Keratinocyte (primary cell): ENCODE results near the gene UNC5A. TPM values are rescaled to one million over a fixed set of nuclear protein-coding genes. Genes with fewer than 3 reads are reported as not detected.

Experiments
- DNase-seq: peaks from one replicate; pipeline ENCODE4 v3.0.0-alpha.2; 2011; ENCODE audit warnings: low read depth, missing footprints, low spot score
- FAIRE-seq: peaks from 2 replicates; lab custom pipeline; 2011; peaks lifted over from hg19 to GRCh38; lab: Jason Lieb, UNC
- H2AFZ ChIP-seq: 2 replicates; pipeline ENCODE4 v1.6.0; 2012; ENCODE audit warnings: low read length, control low read depth, inconsistent platforms; ENCODE audit not compliant: control insufficient read depth
- H3K27ac ChIP-seq: 2 replicates; pipeline ENCODE4 v1.5.1; 2011; ENCODE audit warnings: low read length; ENCODE audit not compliant: control insufficient read depth, insufficient read depth
- H3K27me3 ChIP-seq: 3 replicates; pipeline ENCODE4 v1.6.0; 2011; ENCODE audit warnings: low read length; ENCODE audit not compliant: control insufficient read depth, insufficient read depth; ENCODE audit errors: extremely low read depth
- H3K36me3 ChIP-seq, 2 experiments: 2 replicates in 1 of 2; 3 replicates in 1 of 2; pipeline ENCODE4 v1.5.1; 2011; ENCODE audit warnings: low read length in 2 of 2, mild to moderate bottlenecking in 1 of 2; ENCODE audit not compliant: control insufficient read depth in 2 of 2, insufficient read depth in 2 of 2; ENCODE audit errors: extremely low read depth in 1 of 2
- H3K4me1 ChIP-seq: 3 replicates; pipeline ENCODE4 v1.5.1; 2011; ENCODE audit warnings: low read length; ENCODE audit not compliant: control insufficient read depth, insufficient read depth; ENCODE audit errors: extremely low read depth
- H3K4me2 ChIP-seq: 3 replicates; pipeline ENCODE4 v1.6.0; 2011; ENCODE audit warnings: low read depth, low read length; ENCODE audit not compliant: control insufficient read depth, insufficient read depth; ENCODE audit errors: extremely low read depth
- H3K4me3 ChIP-seq, 3 experiments: fragments of 200-600 bp in 1 of 3; sonication (generic) in 1 of 3; 2 replicates in 2 of 3; 3 replicates in 1 of 3; pipeline ENCODE4 v1.5.1; 2011 to 2016; ENCODE audit warnings: low read length in 3 of 3, mild to moderate bottlenecking in 3 of 3, control low read depth in 2 of 3, inconsistent platforms in 1 of 3, low read depth in 1 of 3, mixed read lengths in 1 of 3, mixed run types in 1 of 3, moderate library complexity in 1 of 3; ENCODE audit not compliant: control insufficient read depth in 2 of 3, insufficient read depth in 2 of 3; ENCODE audit errors: extremely low read depth in 1 of 3
- H3K79me2 ChIP-seq: 2 replicates; pipeline ENCODE4 v1.6.0; 2012; ENCODE audit warnings: low read length; ENCODE audit not compliant: control insufficient read depth, insufficient read depth
- H3K9ac ChIP-seq: 3 replicates; pipeline ENCODE4 v1.6.0; 2011; ENCODE audit warnings: low read length; ENCODE audit not compliant: control insufficient read depth, insufficient read depth; ENCODE audit errors: extremely low read depth
- H3K9me1 ChIP-seq: 3 replicates; pipeline ENCODE4 v1.6.0; 2011; ENCODE audit warnings: low read length; ENCODE audit not compliant: control insufficient read depth, insufficient read depth; ENCODE audit errors: extremely low read depth
- H3K9me3 ChIP-seq: 2 replicates; pipeline ENCODE4 v1.5.1; 2012; ENCODE audit warnings: low read depth, low read length; ENCODE audit not compliant: control insufficient read depth
- H4K20me1 ChIP-seq: 3 replicates; pipeline ENCODE4 v1.6.0; 2011; ENCODE audit warnings: low read length; ENCODE audit not compliant: control insufficient read depth, insufficient read depth; ENCODE audit errors: extremely low read depth
- EZH2 ChIP-seq: IDR thresholded peaks from one replicate; pipeline ENCODE4 v1.6.1; 2012; ENCODE audit warnings: inconsistent platforms, mild to moderate bottlenecking, low read length, moderate library complexity
- dilution Hi-C: fragments of 300-500 bp; cut with MboI; formaldehyde crosslinking; loops from one replicate; pipeline ENCODE4 v1.7.0; 2020; ENCODE audit warnings: low sequenced_read_pairs; ENCODE audit not compliant: extremely low pct_ligation_motif_present
- polyA plus RNA-seq, 5 experiments: library from polyadenylated mRNA; depleted of rRNA in 3 of 5; stranded (reverse) in 3 of 5; stranded (forward) in 1 of 5; unstranded in 1 of 5; fragments of >200 nt; gene quantifications; 1 replicate in 1 of 5; 2 replicates in 3 of 5; 3 replicates in 1 of 5; pipeline versions ENCODE4 v1.2.1 to v1.2.3, GENCODE V29; 2011 to 2012; ENCODE audit warnings: missing spikeins in 2 of 5, low read depth in 1 of 5, low replicate concordance in 1 of 5
- TF ChIP-seq, protein P1 (sequence below), 3 experiments: IDR thresholded peaks in 1 of 3; conservative IDR thresholded peaks in 1 of 3; optimal IDR thresholded peaks in 1 of 3; 2 replicates in 2 of 3; 3 replicates in 1 of 3; pipeline versions ENCODE3 to v1.5.1; 2011; ENCODE audit warnings: low read length in 3 of 3, mild to moderate bottlenecking in 3 of 3, moderate library complexity in 2 of 3, control low read depth in 1 of 3, inconsistent platforms in 1 of 3; ENCODE audit not compliant: insufficient read depth in 2 of 3; ENCODE audit errors: extremely low read depth in 1 of 3

The UNC5A gene
- polyA plus RNA-seq, 1 donor (not counting 4 experiments of a cell fraction or from before 2014, with no cell fraction given): not detected

DNA sequence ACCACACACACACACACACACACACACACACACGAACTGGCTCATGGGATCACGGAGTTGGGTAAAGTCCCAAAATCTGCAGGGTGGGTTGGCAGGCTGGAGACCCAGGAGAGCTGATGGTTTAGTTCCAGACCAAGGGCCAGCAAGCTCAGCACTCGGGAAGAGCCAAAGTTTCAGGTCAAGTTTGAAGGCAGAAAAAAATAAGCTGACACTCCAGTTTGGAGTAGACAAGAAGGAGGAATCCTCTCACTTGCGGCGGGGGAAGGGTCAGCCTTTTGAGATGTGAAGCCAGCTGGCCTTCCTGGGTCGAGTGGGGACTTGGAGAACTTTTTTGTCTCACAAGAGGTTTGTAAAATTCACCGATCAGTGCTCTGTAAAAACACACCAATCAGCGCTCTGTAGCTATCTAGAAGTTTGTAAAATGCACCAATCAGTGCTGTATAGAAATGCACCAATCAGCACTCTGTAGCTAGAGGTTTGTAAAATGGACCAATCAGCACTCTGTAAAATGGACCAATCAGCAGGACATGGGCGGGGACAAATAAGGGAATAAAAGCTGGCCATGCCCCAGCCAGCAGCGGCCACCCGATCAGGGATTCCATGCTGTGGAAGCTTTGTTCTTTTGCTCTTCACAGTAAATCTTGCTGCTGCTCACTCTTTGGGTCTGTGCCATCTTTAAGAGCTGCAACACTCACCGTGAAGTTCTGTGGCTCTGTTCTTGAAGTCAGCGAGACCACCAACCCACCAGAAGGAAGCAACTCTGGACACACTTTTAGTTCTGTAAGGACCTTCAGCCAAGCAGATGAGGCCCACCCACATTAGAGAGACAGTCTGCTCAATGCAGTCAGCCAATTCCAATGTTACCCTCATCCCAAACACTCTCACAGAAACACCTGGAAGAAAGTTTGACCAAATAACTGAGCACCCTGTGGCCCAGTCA, 37.8 kb upstream of the UNC5A start:
- H3K27ac ChIP-seq: no peak overlapping the region
- FAIRE-seq (no peak), DNase-seq (no peak)
- no peaks in the 10 kb centered on the region for H3K36me3 ChIP-seq
- H3K9me3 ChIP-seq: no peaks in the 10 kb centered on the region
- H3K27me3 ChIP-seq: peaks cover 25% of the 10 kb centered on the region
- H3K4me2 ChIP-seq: no peak overlapping the region
- no peaks in the 10 kb centered on the region for H3K9me1 ChIP-seq
- TF ChIP-seq, protein P1, sequence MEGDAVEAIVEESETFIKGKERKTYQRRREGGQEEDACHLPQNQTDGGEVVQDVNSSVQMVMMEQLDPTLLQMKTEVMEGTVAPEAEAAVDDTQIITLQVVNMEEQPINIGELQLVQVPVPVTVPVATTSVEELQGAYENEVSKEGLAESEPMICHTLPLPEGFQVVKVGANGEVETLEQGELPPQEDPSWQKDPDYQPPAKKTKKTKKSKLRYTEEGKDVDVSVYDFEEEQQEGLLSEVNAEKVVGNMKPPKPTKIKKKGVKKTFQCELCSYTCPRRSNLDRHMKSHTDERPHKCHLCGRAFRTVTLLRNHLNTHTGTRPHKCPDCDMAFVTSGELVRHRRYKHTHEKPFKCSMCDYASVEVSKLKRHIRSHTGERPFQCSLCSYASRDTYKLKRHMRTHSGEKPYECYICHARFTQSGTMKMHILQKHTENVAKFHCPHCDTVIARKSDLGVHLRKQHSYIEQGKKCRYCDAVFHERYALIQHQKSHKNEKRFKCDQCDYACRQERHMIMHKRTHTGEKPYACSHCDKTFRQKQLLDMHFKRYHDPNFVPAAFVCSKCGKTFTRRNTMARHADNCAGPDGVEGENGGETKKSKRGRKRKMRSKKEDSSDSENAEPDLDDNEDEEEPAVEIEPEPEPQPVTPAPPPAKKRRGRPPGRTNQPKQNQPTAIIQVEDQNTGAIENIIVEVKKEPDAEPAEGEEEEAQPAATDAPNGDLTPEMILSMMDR (optimal IDR thresholded peaks at IDR 0.05 in 1 of 3, IDR thresholded peaks at IDR 0.05 in 1 of 3, conservative IDR thresholded peaks at IDR 0.05 in 1 of 3; ENCODE audit: extremely low read depth in 1 of 3, insufficient read depth in 2 of 3, low read length in 3 of 3): no peak
- TF ChIP-seq EZH2: no peak
- dilution Hi-C loops: no loop called here
- H3K79me2 ChIP-seq: no peaks in the 10 kb centered on the region
- H3K9ac ChIP-seq: no peak overlapping the region
- no peak overlapping the region for H2AFZ ChIP-seq
- no peaks in the 10 kb centered on the region for H3K4me1 ChIP-seq
- no peak overlapping the region for H3K4me3 ChIP-seq
- H4K20me1 ChIP-seq: no peaks in the 10 kb centered on the region

DNA sequence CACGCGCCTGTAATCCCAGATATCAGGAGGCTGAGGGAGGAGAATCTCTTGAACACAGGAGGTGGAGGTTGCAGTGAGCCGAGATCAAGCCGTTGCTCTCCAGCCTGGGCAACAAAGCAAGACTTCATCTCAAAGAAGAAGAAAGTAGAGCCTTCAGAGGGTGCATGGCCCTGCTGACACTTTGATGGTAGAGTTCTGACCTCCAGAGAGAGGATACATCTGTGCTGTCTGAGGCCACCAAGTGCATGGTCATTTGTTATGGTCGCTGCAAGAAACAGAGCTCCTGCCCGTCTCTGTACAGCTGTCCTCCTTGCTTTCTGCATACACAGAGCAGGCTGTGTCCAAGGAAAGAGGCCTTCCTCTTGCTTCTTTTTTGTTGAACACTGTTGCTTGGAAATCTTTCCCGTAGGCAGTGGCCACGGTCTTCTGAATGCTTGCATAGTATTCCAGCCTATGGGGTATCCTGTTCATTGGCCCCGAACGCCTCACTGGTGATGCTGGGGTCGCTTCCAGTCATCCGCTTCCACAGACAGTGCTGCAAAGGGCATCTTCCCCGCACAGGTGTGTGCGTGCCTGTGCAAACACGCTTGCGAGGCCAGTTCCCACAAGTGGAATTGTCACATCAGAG, 36.8 kb upstream of the UNC5A start:
- H3K9ac ChIP-seq: no peak overlapping the region
- H3K36me3 ChIP-seq: no peaks in the 10 kb centered on the region
- H3K27ac ChIP-seq: no peak overlapping the region
- DNase-seq (no peak), FAIRE-seq (no peak)
- no peak overlapping the region for H3K4me2 ChIP-seq
- dilution Hi-C loops: no loop called here
- no peak overlapping the region for H2AFZ ChIP-seq
- no peaks in the 10 kb centered on the region for H3K4me1 ChIP-seq
- no peaks in the 10 kb centered on the region for H3K9me3 ChIP-seq
- no peaks in the 10 kb centered on the region for H3K79me2 ChIP-seq
- H4K20me1 ChIP-seq: no peaks in the 10 kb centered on the region
- no peaks in the 10 kb centered on the region for H3K9me1 ChIP-seq
- no peak for TF ChIP-seq EZH2
- TF ChIP-seq, protein P1 (optimal IDR thresholded peaks at IDR 0.05 in 1 of 3, IDR thresholded peaks at IDR 0.05 in 1 of 3, conservative IDR thresholded peaks at IDR 0.05 in 1 of 3; ENCODE audit: extremely low read depth in 1 of 3, insufficient read depth in 2 of 3, low read length in 3 of 3): no peak
- H3K27me3 ChIP-seq: peaks cover 20% of the 10 kb centered on the region
- no peak overlapping the region for H3K4me3 ChIP-seq
